Neural progenitor cell (in vitro differentiated cells): ENCODE results near the gene LIPC. TPM values are rescaled to one million over a fixed set of nuclear protein-coding genes. Genes with fewer than 3 reads are reported as not detected.

Source experiments
- DNase-seq: peaks from one replicate; pipeline ENCODE4 v3.0.0-alpha.2; 2016; ENCODE audit warnings: low spot score
- H2AFZ ChIP-seq: fragments of 200-600 bp; sonication (generic); replicated peaks from 2 replicates; pipeline ENCODE4 v1.6.1; 2016; ENCODE audit warnings: antibody characterized with exemption
- H3F3A ChIP-seq: fragments of 200-600 bp; sonication (generic); 2 replicates; pipeline ENCODE4 v1.6.1; 2016; ENCODE audit warnings: antibody characterized with exemption, low read depth
- H3K27ac ChIP-seq: fragments of 200-600 bp; sonication (generic); 2 replicates; pipeline ENCODE4 v1.5.1; 2016; ENCODE audit warnings: mild to moderate bottlenecking
- H3K27me3 ChIP-seq: fragments of 200-600 bp; sonication (generic); 2 replicates; pipeline ENCODE4 v1.6.1; 2016; ENCODE audit warnings: mild to moderate bottlenecking, moderate library complexity
- H3K36me3 ChIP-seq: fragments of 200-600 bp; sonication (generic); 2 replicates; pipeline ENCODE4 v1.5.1; 2016
- H3K4me1 ChIP-seq: fragments of 200-600 bp; sonication (generic); 2 replicates; pipeline ENCODE4 v1.6.1; 2016; ENCODE audit warnings: mixed run types
- H3K4me2 ChIP-seq: fragments of 200-600 bp; sonication (generic); 2 replicates; pipeline ENCODE4 v1.6.1; 2016
- H3K4me3 ChIP-seq: fragments of 200-600 bp; sonication (generic); 2 replicates; pipeline ENCODE4 v1.5.1; 2016
- H3K79me2 ChIP-seq: fragments of 200-600 bp; sonication (generic); 2 replicates; pipeline ENCODE4 v1.6.1; 2016; ENCODE audit warnings: low read depth
- H3K9ac ChIP-seq: fragments of 200-600 bp; sonication (generic); 2 replicates; pipeline ENCODE4 v1.6.1; 2016
- H3K9me3 ChIP-seq: fragments of 200-600 bp; sonication (generic); 2 replicates; pipeline ENCODE4 v1.5.1; 2016; ENCODE audit warnings: low read depth
- H4K20me1 ChIP-seq: fragments of 200-600 bp; sonication (generic); 2 replicates; pipeline ENCODE4 v1.6.1; 2016; ENCODE audit warnings: low read depth
- H3K27ac Mint-ChIP-seq: 3 replicates; pipeline ENCODE4 v1.8.0; 2021; ENCODE audit warnings: mixed read lengths
- H3K27me3 Mint-ChIP-seq: 2 replicates; pipeline ENCODE4 v1.8.0; 2022; ENCODE audit warnings: low read depth, mild to moderate bottlenecking, inconsistent platforms, moderate library complexity, mixed read lengths; ENCODE audit not compliant: insufficient read depth
- H3K36me3 Mint-ChIP-seq: 3 replicates; pipeline ENCODE4 v1.8.0; 2021; ENCODE audit warnings: mixed read lengths
- H3K4me1 Mint-ChIP-seq: 3 replicates; pipeline ENCODE4 v1.8.0; 2021; ENCODE audit warnings: mixed read lengths
- H3K4me3 Mint-ChIP-seq: 3 replicates; pipeline ENCODE4 v1.8.0; 2021; ENCODE audit warnings: mild to moderate bottlenecking, moderate library complexity, mixed read lengths
- H3K9me3 Mint-ChIP-seq: 3 replicates; pipeline ENCODE4 v1.8.0; 2020; ENCODE audit warnings: mixed read lengths
- CTCF ChIP-seq: fragments of 200-600 bp; sonication (generic); IDR thresholded peaks from 2 replicates; pipeline ENCODE4 v1.5.1; 2017; ENCODE audit warnings: antibody characterized with exemption, mild to moderate bottlenecking
- EZH2 ChIP-seq: fragments of 200-600 bp; sonication (generic); IDR thresholded peaks from 2 replicates; pipeline ENCODE4 v1.6.1; 2017; ENCODE audit warnings: antibody characterized with exemption, mild to moderate bottlenecking, moderate library complexity
- EZH2phosphoT487 ChIP-seq: fragments of 200-600 bp; sonication (generic); IDR thresholded peaks from 2 replicates; pipeline ENCODE4 v1.6.1; 2017; ENCODE audit warnings: antibody characterized with exemption
- total RNA-seq: library from RNA; depleted of rRNA; stranded (reverse); fragments of >200 nt; gene quantifications from 2 replicates; pipeline ENCODE4 v1.2.3, GENCODE V29; 2015; ENCODE audit warnings: low replicate concordance

Gene LIPC
- total RNA-seq, 1 donor from 2014 or later, result not detected

- no peak for TF ChIP-seq EZH2
- no peak for TF ChIP-seq EZH2phosphoT487
- TF ChIP-seq CTCF, result no peak
- DNase-seq, result no peak
- H3K27ac ChIP-seq, result no peak overlapping the region
- no peaks in the 10 kb centered on the region for H3K4me1 ChIP-seq
- no peaks in the 10 kb centered on the region for H3K36me3 Mint-ChIP-seq
- no peak overlapping the region for H3K27ac Mint-ChIP-seq
- no peaks in the 10 kb centered on the region for H3K9me3 ChIP-seq
- H3K4me2 ChIP-seq, result no peak overlapping the region
- H3F3A ChIP-seq, result no peaks in the 10 kb centered on the region
- peaks cover 6% of the 10 kb centered on the region for H3K27me3 Mint-ChIP-seq
- H3K36me3 ChIP-seq, result no peaks in the 10 kb centered on the region
- H3K79me2 ChIP-seq, result no peaks in the 10 kb centered on the region
- no peaks in the 10 kb centered on the region for H3K27me3 ChIP-seq
- H3K9ac ChIP-seq, result no peak overlapping the region
- H2AFZ ChIP-seq, result no peak overlapping the region
- H3K4me3 Mint-ChIP-seq, result no peak overlapping the region
- H3K9me3 Mint-ChIP-seq, result peaks cover 8% of the 10 kb centered on the region
- no peaks in the 10 kb centered on the region for H4K20me1 ChIP-seq
- H3K4me3 ChIP-seq, result no peak overlapping the region
- H3K4me1 Mint-ChIP-seq, result peaks cover 4% of the 10 kb centered on the region
Observed at GRCh38 chr15:58492661-58493397, 61.0 kb downstream of the LIPC start.

- Mint-ChIP-seq H3K36me3 (no peaks in the 10 kb centered on the region), H3K27me3 (peaks cover 6% of the 10 kb centered on the region), H3K27ac (no peak overlapping the region), H3K4me3 (no peak overlapping the region), H3K9me3 (peaks cover 5% of the 10 kb centered on the region), H3K4me1 (peaks cover 12% of the 10 kb centered on the region)
- H2AFZ ChIP-seq, result no peak overlapping the region
- H3K4me3 ChIP-seq, result no peak overlapping the region
- H3F3A ChIP-seq, result no peaks in the 10 kb centered on the region
- no peak overlapping the region for H3K4me2 ChIP-seq
- no peaks in the 10 kb centered on the region for H3K4me1 ChIP-seq
- no peak for DNase-seq
- H3K9me3 ChIP-seq, result no peaks in the 10 kb centered on the region
- H3K36me3 ChIP-seq, result no peaks in the 10 kb centered on the region
- TF ChIP-seq CTCF, result no peak
- TF ChIP-seq EZH2, result no peak
- no peak for TF ChIP-seq EZH2phosphoT487
- H3K9ac ChIP-seq, result no peak overlapping the region
- H4K20me1 ChIP-seq, result no peaks in the 10 kb centered on the region
- no peaks in the 10 kb centered on the region for H3K27me3 ChIP-seq
- H3K27ac ChIP-seq, result no peak overlapping the region
- H3K79me2 ChIP-seq, result no peaks in the 10 kb centered on the region
Observed at GRCh38 chr15:58494567-58494966, 62.8 kb downstream of the LIPC start.

- no peaks in the 10 kb centered on the region for H3K36me3 Mint-ChIP-seq
- H3K9ac ChIP-seq, result no peak overlapping the region
- H3K4me2 ChIP-seq, result no peak overlapping the region
- H3K4me1 ChIP-seq, result no peaks in the 10 kb centered on the region
- no peaks in the 10 kb centered on the region for H3K36me3 ChIP-seq
- H3K79me2 ChIP-seq, result no peaks in the 10 kb centered on the region
- no peaks in the 10 kb centered on the region for H3F3A ChIP-seq
- H3K27ac ChIP-seq, result no peak overlapping the region
- H3K27me3 Mint-ChIP-seq, result peaks cover 6% of the 10 kb centered on the region
- no peak overlapping the region for H2AFZ ChIP-seq
- H3K4me3 Mint-ChIP-seq, result no peak overlapping the region
- DNase-seq, result no peak
- no peaks in the 10 kb centered on the region for H3K9me3 ChIP-seq
- peaks cover 2% of the 10 kb centered on the region for H3K9me3 Mint-ChIP-seq
- no peak for TF ChIP-seq EZH2phosphoT487
- TF ChIP-seq EZH2, result no peak
- no peak for TF ChIP-seq CTCF
- H3K27me3 ChIP-seq, result no peaks in the 10 kb centered on the region
- H4K20me1 ChIP-seq, result no peaks in the 10 kb centered on the region
- H3K4me1 Mint-ChIP-seq, result peaks cover 12% of the 10 kb centered on the region
- no peak overlapping the region for H3K4me3 ChIP-seq
- H3K27ac Mint-ChIP-seq, result no peak overlapping the region
Observed at GRCh38 chr15:58495891-58496408, 64.2 kb downstream of the LIPC start.
